Stomach (tissue), 4 donors: ENCODE data around the gene IL1R2.

ENCODE experiments used
- EP300 ChIP-seq: sonication (generic); formaldehyde crosslinking; IDR thresholded peaks from one replicate; pipeline ENCODE4 v1.6.1; 2017; ENCODE audit warnings: antibody characterized with exemption
- POLR2A ChIP-seq, 4 donors: fragments of 450-650 bp; IDR thresholded peaks; one replicate each; pipeline ENCODE4 v1.6.1; 2016; ENCODE audit warnings: antibody characterized with exemption in 4 of 4, control low read depth in 2 of 4, mild to moderate bottlenecking in 1 of 4, moderate library complexity in 1 of 4
- TF ChIP-seq, protein P1 (sequence below), 7 experiments: fragments of 450-650 bp in 4 of 7; fragments of 200-600 bp in 3 of 7; sonication (generic) in 3 of 7; IDR thresholded peaks; one replicate each; pipeline ENCODE4 v1.5.1; 2016 to 2019; ENCODE audit warnings: antibody characterized with exemption in 7 of 7, control low read depth in 2 of 7, mild to moderate bottlenecking in 1 of 7

DNA sequence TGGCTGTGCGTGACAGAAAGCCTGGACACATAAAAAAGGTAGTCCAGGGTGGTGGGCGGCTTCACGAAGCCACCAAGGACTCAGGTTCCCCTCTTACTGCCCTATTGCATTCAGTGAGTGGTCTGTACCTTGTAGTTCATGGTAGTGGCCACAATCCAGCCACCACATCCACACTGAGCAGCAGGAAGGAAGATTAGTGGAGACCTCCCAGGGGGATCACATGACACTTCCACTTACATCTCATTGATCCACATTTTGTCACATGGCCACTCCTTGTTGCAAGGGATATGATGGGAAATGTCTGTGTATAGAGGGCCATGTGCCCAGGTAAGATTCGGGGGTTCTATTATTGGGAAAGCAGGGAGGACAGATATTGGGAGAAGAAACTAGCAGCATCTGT lies 13.7 kb downstream of the IL1R2 start:
- TF ChIP-seq, protein P1, sequence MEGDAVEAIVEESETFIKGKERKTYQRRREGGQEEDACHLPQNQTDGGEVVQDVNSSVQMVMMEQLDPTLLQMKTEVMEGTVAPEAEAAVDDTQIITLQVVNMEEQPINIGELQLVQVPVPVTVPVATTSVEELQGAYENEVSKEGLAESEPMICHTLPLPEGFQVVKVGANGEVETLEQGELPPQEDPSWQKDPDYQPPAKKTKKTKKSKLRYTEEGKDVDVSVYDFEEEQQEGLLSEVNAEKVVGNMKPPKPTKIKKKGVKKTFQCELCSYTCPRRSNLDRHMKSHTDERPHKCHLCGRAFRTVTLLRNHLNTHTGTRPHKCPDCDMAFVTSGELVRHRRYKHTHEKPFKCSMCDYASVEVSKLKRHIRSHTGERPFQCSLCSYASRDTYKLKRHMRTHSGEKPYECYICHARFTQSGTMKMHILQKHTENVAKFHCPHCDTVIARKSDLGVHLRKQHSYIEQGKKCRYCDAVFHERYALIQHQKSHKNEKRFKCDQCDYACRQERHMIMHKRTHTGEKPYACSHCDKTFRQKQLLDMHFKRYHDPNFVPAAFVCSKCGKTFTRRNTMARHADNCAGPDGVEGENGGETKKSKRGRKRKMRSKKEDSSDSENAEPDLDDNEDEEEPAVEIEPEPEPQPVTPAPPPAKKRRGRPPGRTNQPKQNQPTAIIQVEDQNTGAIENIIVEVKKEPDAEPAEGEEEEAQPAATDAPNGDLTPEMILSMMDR (IDR thresholded peaks at IDR 0.05): no peak
- TF ChIP-seq EP300: no peak
- no peak for TF ChIP-seq POLR2A (IDR thresholded peaks at IDR 0.05)
